ENCODE measurements around the gene TECPR2.
"Not testable (repeated sequence)": the region's sequence is repeated elsewhere in the genome, so short reads cannot be mapped to it uniquely, and the experiment has no call there.

TECPR2 gene

GRCh38 chr14:102348376-102348775, 14.4 kb upstream of the TECPR2 start:
- TF ChIP-seq L3MBTL2 (conservative IDR thresholded peaks at IDR 0.05) = no peak
- no peak for TF ChIP-seq PKNOX1 (IDR thresholded peaks at IDR 0.05)
- no peak for TF ChIP-seq LEF1 (IDR thresholded peaks at IDR 0.05; ENCODE audit: borderline replicate concordance)
- no peak for TF ChIP-seq ARNT (IDR thresholded peaks at IDR 0.05)
- TF ChIP-seq ELF4 (IDR thresholded peaks at IDR 0.05) = no peak
- no peak for TF ChIP-seq SP1 (IDR thresholded peaks at IDR 0.05)
- CTCF ChIA-PET = interaction anchor here (0.9 kb wide), 1 partner anchor 31 kb away, joined by 3 read pairs; no protein-coding TSS in a partner anchor

GRCh38 chr14:102351023-102351422, 11.7 kb upstream of the TECPR2 start:
- no peak for DNase-seq (ENCODE audit: extremely low spot score)
- TF ChIP-seq LEF1 (IDR thresholded peaks at IDR 0.05; ENCODE audit: borderline replicate concordance) (no peak), BHLHE40 (IDR thresholded peaks at IDR 0.05; ENCODE audit: borderline replicate concordance) (no peak), FOXK2 (IDR thresholded peaks at IDR 0.05) (no peak)
- CTCF ChIA-PET = no interaction called here
- POLR2A ChIA-PET = interaction anchor here (3.1 kb wide), 1 partner anchor 11 kb away, joined by 14 read pairs; the partner anchor contains the start of genes CINP and TECPR2

More at GRCh38 chr14:102348376-102348775, 14.4 kb upstream of the TECPR2 start:
- no peak for DNase-seq (ENCODE audit: extremely low spot score)
- POLR2A ChIA-PET = interaction anchor here (1.7 kb wide), 1 partner anchor 14 kb away, joined by 6 read pairs; the partner anchor contains the start of genes CINP and TECPR2

DNA sequence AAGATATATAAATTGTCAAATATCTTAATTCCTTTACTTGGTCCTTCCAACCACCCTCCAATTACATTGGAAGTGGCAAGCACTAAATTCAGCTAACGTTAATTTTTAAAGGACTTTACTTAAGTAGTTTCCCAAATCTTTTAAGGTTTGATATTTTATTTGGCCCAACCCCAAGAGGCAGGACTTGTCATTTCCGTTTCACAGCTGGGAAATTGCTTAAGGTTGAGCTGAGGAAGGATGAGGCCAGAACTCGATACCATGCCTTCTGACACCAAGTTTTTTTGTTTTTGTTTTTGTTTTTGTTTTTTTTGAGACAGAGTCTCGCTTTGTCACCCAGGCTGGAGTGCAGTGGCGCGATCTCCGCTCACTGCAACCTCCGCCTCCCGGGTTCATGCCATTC, 11.1 kb upstream of the TECPR2 start:
- CTCF ChIA-PET; DNase-seq (ENCODE audit: extremely low spot score): not testable (repeated sequence)
- POLR2A ChIA-PET = interaction anchor here (3.1 kb wide), 1 partner anchor 11 kb away, joined by 14 read pairs; the partner anchor contains the start of genes CINP and TECPR2

DNA sequence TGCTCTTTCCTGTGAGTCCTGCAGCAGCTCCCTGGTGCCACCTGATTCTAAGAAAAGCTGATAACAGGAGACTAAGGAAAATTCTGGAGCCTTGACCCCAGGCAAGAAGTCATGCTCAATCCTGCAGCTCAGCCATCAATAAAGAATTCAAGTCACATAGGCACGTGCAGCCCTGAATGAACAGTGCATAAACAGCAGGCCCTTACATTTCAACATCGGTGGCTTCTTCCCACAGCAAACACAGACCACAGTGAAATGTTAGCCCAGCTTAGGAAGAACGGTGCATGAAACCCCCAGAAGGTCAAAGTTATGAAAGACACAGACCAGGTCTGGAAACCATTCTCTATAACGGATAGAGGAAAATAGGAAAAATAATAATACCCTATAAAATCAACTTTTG, 10.5 kb upstream of the TECPR2 start:
- ChIA-PET POLR2A (interaction anchor here (3.1 kb wide), 1 partner anchor 10 kb away, joined by 14 read pairs; the partner anchor contains the start of genes CINP and TECPR2), CTCF (no interaction called here)
- no peak for TF ChIP-seq HDGF (IDR thresholded peaks at IDR 0.05; ENCODE audit: borderline replicate concordance)
- DNase-seq (ENCODE audit: extremely low spot score) = no peak

GRCh38 chr14:102353126-102353619, 9.6 kb upstream of the TECPR2 start:
- CTCF ChIA-PET = no interaction called here
- POLR2A ChIA-PET = no interaction called here
- no peak for TF ChIP-seq FOXM1 (IDR thresholded peaks at IDR 0.05; ENCODE audit: borderline replicate concordance)
- TF ChIP-seq NFRKB (IDR thresholded peaks at IDR 0.05) = no peak
- no peak for TF ChIP-seq LEF1 (IDR thresholded peaks at IDR 0.05; ENCODE audit: borderline replicate concordance)
- no peak for TF ChIP-seq L3MBTL2 (conservative IDR thresholded peaks at IDR 0.05)
- TF ChIP-seq FOXA1 (IDR thresholded peaks at IDR 0.05) = no peak
- TF ChIP-seq ELF4 (IDR thresholded peaks at IDR 0.05) = no peak
- no peak for TF ChIP-seq FOXK2 (IDR thresholded peaks at IDR 0.05)
- no peak for TF ChIP-seq SUZ12 (IDR thresholded peaks at IDR 0.05)
- DNase-seq (ENCODE audit: extremely low spot score) = no peak

DNA sequence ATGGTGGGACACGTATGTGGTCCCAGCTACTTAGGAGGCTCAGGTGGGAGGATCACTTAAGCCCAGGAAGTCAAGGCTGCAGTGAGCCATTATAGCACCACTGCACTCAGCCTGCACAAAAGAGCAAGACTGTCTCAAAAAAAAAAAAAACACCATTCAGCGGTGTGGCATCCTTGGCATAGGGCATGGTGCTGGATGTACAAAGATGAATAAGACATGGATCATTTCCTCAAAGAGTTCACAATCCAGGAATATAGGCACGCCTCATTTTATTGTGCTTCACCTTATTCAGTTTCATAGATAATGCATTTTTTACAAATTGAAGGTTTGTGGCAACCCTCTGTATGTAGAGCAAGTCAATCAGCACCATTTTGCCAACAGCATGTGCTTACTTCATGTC, 6.5 kb upstream of the TECPR2 start:
- CTCF ChIA-PET = no interaction called here
- no peak for TF ChIP-seq SUZ12 (IDR thresholded peaks at IDR 0.05)
- POLR2A ChIA-PET = no interaction called here
- DNase-seq (ENCODE audit: extremely low spot score) = no peak

GRCh38 chr14:102359341-102359740, 3.4 kb upstream of the TECPR2 start:
- no peak for TF ChIP-seq SP1 (IDR thresholded peaks at IDR 0.05)
- no peak for TF ChIP-seq HDGF (IDR thresholded peaks at IDR 0.05; ENCODE audit: borderline replicate concordance)
- TF ChIP-seq BHLHE40 (IDR thresholded peaks at IDR 0.05; ENCODE audit: borderline replicate concordance) = no peak
- no peak for TF ChIP-seq ZNF384 (IDR thresholded peaks at IDR 0.05)
- no peak for TF ChIP-seq FOXM1 (IDR thresholded peaks at IDR 0.05; ENCODE audit: borderline replicate concordance)
- TF ChIP-seq ARNT (IDR thresholded peaks at IDR 0.05) = no peak
- no peak for TF ChIP-seq SUZ12 (IDR thresholded peaks at IDR 0.05)
- TF ChIP-seq TARDBP (IDR thresholded peaks at IDR 0.05) = no peak
- no peak for TF ChIP-seq ELF4 (IDR thresholded peaks at IDR 0.05)
- TF ChIP-seq L3MBTL2 (conservative IDR thresholded peaks at IDR 0.05) = no peak
- no peak for TF ChIP-seq FOXA1 (IDR thresholded peaks at IDR 0.05)
- TF ChIP-seq FOXK2 (IDR thresholded peaks at IDR 0.05) = no peak
- TF ChIP-seq CTBP1 (IDR thresholded peaks at IDR 0.05; ENCODE audit: borderline replicate concordance) = no peak
- no peak for TF ChIP-seq PKNOX1 (IDR thresholded peaks at IDR 0.05)
- no peak for TF ChIP-seq NFRKB (IDR thresholded peaks at IDR 0.05)
- TF ChIP-seq LEF1 (IDR thresholded peaks at IDR 0.05; ENCODE audit: borderline replicate concordance) = no peak
- no peak for DNase-seq (ENCODE audit: extremely low spot score)
- ChIA-PET CTCF (no interaction called here), POLR2A (no interaction called here)

- POLR2A ChIA-PET = no interaction called here
- no peak for TF ChIP-seq FOXM1 (IDR thresholded peaks at IDR 0.05; ENCODE audit: borderline replicate concordance)
- no peak for TF ChIP-seq FOXK2 (IDR thresholded peaks at IDR 0.05)
- no peak for TF ChIP-seq CTBP1 (IDR thresholded peaks at IDR 0.05; ENCODE audit: borderline replicate concordance)
- no peak for TF ChIP-seq LEF1 (IDR thresholded peaks at IDR 0.05; ENCODE audit: borderline replicate concordance)
- TF ChIP-seq L3MBTL2 (conservative IDR thresholded peaks at IDR 0.05) = no peak
- no peak for TF ChIP-seq TARDBP (IDR thresholded peaks at IDR 0.05)
- TF ChIP-seq SP1 (IDR thresholded peaks at IDR 0.05) = no peak
- TF ChIP-seq ARNT (IDR thresholded peaks at IDR 0.05) = no peak
- no peak for TF ChIP-seq ZNF384 (IDR thresholded peaks at IDR 0.05)
- no peak for TF ChIP-seq PKNOX1 (IDR thresholded peaks at IDR 0.05)
- no peak for TF ChIP-seq FOXA1 (IDR thresholded peaks at IDR 0.05)
- no peak for TF ChIP-seq NFRKB (IDR thresholded peaks at IDR 0.05)
- CTCF ChIA-PET = no interaction called here
- no peak for DNase-seq (ENCODE audit: extremely low spot score)
Observed at GRCh38 chr14:102360388-102360787, 2.4 kb upstream of the TECPR2 start.

Data from HEK293T (cell line).